Mammary epithelial cell (primary cell): ENCODE data around the gene ARFGAP1.

Source experiments
- CTCF ChIP-seq, 2 donors: IDR thresholded peaks in 1 of 2; conservative IDR thresholded peaks in 1 of 2; 2 replicates each; pipeline ENCODE4 v1.5.1; 2011 to 2012; ENCODE audit warnings: inconsistent platforms in 2 of 2, low read length in 2 of 2, mild to moderate bottlenecking in 2 of 2, control low read depth in 1 of 2, low read depth in 1 of 2; ENCODE audit not compliant: insufficient read depth in 1 of 2; ENCODE audit errors: extremely low read depth in 1 of 2
- EZH2 ChIP-seq: IDR thresholded peaks from 2 replicates; pipeline ENCODE4 v1.6.1; 2012; ENCODE audit warnings: low read length, inconsistent platforms, borderline replicate concordance

GRCh38 chr20:63244468-63244867, 28.1 kb upstream of the ARFGAP1 start:
- TF ChIP-seq EZH2 (no peak), CTCF (conservative IDR thresholded peaks at IDR 0.05 in 1 of 2, IDR thresholded peaks at IDR 0.05 in 1 of 2; ENCODE audit: extremely low read depth in 1 of 2, insufficient read depth in 1 of 2, low read depth in 1 of 2, low read length in 2 of 2) (no peak)
